GM18520 (cell line): ENCODE measurements around the gene TAF3.

ENCODE experiments used
- ATAC-seq: cut with Tn5 transposase; IDR thresholded peaks from one replicate; pipeline ENCODE4 v1.9.1; 2021; ENCODE audit not compliant: unreplicated experiment

Gene TAF3

GRCh38 chr10:7876541-7877127, 58.3 kb downstream of the TAF3 start:
- ATAC-seq: no peak

GRCh38 chr10:7881119-7881518, 62.8 kb downstream of the TAF3 start:
- no peak for ATAC-seq

DNA sequence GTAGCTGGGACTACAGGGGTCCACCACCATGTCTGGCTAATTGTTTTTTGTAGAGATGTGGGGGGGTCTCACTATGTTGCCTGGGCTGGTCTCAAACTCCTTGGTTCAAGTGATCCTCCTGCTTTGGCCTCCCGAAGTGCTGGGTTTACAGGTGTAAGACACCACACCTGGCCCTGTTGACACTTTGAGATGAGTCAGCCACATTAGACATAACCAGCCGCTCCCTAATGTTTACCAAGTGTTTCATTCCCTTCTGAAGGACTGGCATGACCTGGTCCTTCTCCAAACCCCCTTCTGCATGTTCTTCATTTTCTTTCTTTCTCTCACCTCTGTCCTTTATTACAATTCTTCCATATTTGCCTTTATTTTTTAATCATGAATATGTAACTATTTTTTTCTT, 67.8 kb downstream of the TAF3 start:
- no peak for ATAC-seq

DNA sequence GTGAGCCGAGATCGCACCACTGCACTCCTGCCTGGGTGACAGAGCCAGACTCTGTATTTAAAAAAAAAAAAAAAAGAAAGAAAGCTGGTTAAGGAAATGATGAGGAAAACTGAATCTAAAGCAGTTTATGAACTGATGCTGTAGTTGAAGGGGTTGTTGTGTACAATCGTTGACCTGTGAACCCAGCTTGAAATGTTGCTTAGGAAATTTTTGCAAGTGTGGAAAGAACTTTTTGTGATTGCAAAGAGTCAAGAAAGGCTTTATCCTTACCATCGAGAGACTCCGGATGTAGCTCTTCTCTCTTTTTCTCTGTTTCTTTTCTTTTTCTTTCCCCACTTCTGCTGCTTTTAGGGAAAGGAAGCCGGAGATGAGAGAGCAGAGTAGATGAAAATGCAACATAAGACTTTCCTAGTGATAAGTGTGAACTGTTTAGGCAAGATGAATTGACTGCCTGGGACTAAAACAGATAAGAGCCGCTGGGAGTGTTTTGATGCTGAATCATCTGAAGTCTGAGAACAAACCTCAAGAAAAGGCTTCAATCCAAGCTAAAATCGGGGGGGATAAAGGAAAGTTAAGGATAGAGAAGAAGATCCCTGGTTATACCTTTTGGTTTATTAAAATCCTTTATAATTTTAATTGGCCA, 69.0 kb downstream of the TAF3 start:
- ATAC-seq: no peak

GRCh38 chr10:7889947-7890542, 71.7 kb downstream of the TAF3 start:
- no peak for ATAC-seq

- ATAC-seq: no peak
Measured at GRCh38 chr10:7890781-7891180, 72.5 kb downstream of the TAF3 start.

- no peak for ATAC-seq
Measured at GRCh38 chr10:7891634-7892033, 73.3 kb downstream of the TAF3 start.

DNA sequence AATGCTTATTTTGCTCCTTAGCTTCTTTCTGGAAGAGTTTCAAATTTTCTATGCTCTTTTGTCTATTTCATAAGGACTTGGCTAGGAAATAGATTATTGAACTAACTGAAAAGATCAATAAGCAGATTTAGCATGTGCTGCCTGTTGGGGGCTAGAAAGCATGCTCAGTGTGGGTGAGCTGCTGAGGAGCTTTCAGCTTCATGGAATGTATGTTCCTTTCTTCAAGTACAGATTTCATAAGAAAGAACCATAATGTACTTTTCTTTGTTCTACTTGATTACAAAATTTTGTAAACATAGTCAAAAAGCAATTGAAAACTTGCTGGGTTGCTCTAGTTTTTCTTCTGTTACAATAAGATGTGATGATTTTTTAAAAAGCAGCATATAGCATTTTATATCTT, 73.8 kb downstream of the TAF3 start:
- no peak for ATAC-seq

DNA sequence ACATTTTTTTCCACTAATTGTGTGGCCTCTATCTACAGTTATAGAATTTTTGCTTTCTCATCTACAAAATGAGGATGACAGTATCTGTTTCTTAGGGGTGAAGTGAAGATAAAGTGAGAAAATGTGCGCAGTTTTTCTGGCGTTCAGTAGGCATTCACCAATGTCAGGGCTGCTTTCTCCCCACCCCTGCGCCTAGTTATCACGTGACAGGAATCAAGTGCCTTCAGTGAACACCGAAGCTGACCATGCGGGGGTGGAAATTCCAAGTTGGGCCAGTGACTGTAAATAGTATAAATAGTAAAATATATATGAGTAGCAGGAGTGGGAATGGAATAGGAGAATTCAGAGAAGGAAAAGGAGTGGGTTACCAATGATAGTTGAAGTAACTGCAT, 77.4 kb downstream of the TAF3 start:
- no peak for ATAC-seq

GRCh38 chr10:7896297-7896696, 78.0 kb downstream of the TAF3 start:
- no peak for ATAC-seq

- ATAC-seq: no peak
Measured at GRCh38 chr10:7901256-7901655, 83.0 kb downstream of the TAF3 start.

DNA sequence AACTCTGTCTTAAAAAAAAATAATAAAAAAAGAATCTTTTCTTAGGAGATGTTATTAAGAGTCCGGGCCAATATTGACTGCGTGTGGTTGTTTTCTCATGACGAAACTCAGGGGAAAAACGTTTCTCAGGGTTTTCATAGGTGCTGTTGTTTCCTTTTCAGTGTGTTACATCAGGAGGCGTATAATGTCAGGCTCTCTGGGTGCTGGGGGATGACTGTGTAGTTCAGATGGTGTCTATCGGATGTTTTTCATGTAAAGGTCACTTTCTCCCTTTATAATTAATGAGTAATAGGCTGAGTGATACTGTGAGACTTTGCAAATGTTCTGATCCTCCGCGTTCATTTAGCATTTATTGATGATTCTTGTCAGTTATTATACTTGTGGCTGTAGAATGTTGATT, 84.1 kb downstream of the TAF3 start:
- ATAC-seq: no peak

- ATAC-seq: no peak
Measured at GRCh38 chr10:7903851-7904250, 85.5 kb downstream of the TAF3 start.

DNA sequence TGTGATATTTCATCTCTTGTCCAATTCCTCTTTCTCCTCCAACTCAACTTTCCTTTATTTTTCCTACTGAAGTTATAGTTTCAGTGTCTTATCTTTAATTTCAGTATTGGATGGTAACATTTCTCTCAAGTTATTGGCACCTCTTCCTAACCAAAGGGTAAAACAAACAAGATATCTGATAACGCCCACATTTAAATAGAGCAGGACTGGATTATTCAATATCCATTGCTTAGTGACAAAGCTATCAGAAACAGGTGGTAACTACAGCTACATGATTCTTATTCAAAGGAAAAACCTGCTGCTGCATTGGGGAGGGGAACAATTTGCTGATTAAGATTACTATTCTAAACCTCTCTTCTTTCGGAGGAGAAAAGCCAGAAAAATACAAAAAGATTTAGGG, 87.8 kb downstream of the TAF3 start:
- ATAC-seq: no peak

DNA sequence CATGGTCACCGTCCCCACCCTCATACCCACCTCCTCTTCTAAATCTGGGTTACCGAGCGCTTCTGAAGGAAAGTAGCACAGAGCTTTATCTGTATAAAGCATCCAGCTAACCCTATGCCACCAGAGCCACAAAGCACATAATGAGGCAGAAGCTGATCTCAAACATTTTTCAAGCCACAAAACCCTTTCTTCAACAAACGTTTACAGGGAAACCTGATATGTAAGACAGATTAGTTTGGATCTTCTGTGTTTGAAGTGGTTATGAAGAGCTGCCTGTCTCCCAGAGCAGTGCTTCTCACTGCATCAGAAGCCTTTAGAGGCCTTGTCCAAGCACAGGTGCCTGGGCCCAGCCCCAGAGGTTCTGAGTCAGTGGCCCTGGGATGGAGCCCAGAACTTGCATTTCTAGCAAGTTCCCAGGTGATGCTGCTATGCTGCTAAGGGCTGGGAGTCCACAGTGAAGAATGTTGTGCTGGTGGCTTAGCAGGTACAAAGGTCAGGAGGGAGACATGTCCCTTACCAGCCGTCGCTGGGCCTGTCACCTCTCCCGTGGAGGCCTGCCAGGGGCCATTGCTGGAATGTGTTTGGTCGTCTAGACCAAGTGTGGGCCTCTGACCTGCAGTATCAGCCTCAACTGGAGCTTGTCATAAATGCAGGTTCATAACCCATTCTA, 90.4 kb downstream of the TAF3 start:
- ATAC-seq: no peak

DNA sequence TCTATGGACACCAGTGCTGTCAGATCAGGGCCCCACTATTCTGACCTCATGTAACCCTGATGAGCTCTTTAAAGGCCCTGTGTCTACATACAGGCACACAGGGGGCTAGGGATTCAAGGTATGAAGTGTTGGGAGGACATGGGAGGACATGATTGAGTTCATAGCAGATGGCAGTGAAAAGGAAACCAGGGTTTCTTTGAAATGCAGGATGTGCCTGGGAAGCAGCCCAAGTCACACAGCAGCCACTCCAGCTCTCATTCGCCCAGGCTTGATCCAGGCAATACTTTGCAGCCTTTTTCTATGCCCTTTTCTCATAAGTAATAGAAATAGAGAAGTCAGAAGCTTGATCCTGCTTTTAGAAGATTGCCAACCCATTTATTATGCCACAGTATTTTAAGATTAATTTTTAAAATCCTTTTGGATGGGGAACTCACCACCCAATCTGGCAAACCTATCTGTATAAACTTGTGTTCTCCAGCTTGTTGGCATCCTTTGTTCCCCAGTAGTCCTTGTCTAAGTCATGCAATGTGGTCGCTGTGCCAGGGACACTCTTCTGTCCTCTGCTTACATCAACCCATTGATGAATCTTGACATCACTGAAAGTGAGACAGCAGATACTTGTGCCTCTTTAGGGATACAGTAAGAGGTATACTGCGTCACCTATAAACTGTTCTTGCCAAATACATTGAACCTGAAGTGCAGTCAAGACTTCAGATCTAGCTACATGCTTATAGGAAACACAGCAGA, 95.0 kb downstream of the TAF3 start:
- no peak for ATAC-seq

DNA sequence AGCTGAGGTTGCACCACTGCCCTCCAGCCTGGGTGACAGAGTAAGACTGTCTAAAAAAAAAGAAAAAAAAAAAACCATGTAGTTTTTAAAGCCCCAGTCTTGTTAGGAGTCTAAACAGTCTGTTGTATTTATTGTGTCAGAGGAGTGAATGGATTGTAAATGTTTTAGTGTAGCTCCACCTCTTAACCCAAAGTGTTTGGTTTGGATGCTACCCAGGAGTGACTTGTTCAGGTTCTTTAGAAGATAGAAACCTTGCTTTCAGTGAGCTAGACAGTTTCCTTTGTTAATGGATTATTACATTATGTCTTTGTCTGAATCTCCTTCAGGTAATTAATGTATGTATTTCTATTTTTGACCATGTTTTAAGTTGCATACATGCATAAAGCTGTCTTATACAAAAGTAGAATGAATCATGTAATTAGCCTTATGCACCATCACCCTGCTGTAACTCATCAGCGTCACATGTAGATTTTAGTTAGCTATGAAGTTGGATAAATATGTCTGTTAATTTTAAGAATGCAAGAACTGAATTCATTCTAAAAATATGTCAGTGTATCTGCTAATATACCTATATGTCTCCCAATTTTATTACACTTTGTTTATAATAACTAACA, 97.7 kb downstream of the TAF3 start:
- ATAC-seq: no peak

DNA sequence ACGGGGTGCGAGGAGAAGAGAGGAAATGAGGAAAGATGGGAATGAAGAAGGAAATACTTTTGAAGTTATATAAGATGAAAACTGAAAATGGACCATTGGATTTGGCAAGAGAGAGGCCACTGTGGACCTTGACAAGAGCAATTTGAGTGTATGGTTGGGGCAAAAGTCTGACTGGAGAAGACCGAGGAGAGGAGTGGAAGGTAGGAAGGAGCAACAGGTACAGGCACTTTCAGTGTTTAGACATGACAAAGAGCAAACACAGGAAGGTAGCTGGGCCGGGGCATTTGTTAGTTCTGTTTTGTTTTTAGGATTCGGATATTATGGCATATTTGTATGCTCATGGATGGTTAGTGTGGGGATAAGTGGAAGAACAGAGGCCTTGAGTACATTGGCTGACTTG, 99.4 kb downstream of the TAF3 start:
- ATAC-seq: no peak

- ATAC-seq: no peak
Measured at GRCh38 chr10:7922707-7923106, 104.4 kb downstream of the TAF3 start.

GRCh38 chr10:7928536-7928935, 110.2 kb downstream of the TAF3 start:
- ATAC-seq: no peak
